ENCODE measurements around the gene SPNS1. TPM values are rescaled to one million over a fixed set of nuclear protein-coding genes. Genes with fewer than 3 reads are reported as not detected.

SPNS1 gene
- total and polyA plus RNA-seq, 2 donors (not counting 1 experiment from before 2014, with no cell fraction given), result 36.4 to 47.6 TPM

DNA sequence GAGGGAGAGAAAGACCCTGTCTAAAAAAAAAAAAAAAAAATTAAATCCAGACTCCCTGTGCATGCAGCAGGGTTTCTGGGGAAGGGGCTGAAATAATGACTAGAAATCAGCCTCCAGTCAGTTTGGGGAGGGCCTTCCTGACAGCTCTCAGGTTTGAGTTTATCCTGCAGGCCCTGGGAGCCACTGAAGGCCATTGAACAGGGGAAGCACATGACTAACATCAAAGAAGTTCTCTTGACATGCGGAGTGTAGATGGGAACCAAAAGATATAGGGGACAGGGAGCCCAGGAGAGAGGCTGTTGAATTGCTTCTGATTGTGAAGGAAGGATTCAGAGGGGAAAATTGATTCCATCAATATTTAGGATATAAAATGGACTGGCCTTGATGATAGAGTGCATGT is 46.8 kb upstream of the SPNS1 start:
- Mint-ChIP-seq H3K4me1 (peaks cover 66% of the 10 kb centered on the region), H3K27me3 (no peaks in the 10 kb centered on the region), H3K9me3 (ENCODE audit: insufficient read depth) (no peaks in the 10 kb centered on the region), H3K4me3 (no peak overlapping the region), H3K27ac (peak overlapping the region; percentile 81)
- Histone ChIP-seq H3K27me3 (replicated peaks in 1 of 4; ENCODE audit: control extremely low read depth in 1 of 4, control insufficient read depth in 3 of 4, insufficient read depth in 4 of 4, low read length in 3 of 4) (no peaks in the 10 kb centered on the region), H3K4me2 (replicated peaks; ENCODE audit: low read depth, low read length, poor library complexity, severe bottlenecking) (no peak overlapping the region), H2AFZ (ENCODE audit: insufficient read depth, low read depth, low read length, poor library complexity, severe bottlenecking) (no peak overlapping the region), H3K27ac (ENCODE audit: low read length in 2 of 2) (no peak overlapping the region), H3K9ac (ENCODE audit: low read length) (no peak overlapping the region), H4K20me1 (ENCODE audit: control insufficient read depth, insufficient read depth, low read length, poor library complexity, severe bottlenecking) (no peaks in the 10 kb centered on the region), H3K4me3 (ENCODE audit: control extremely low read depth in 1 of 5, extremely low read depth in 1 of 5, insufficient read depth in 1 of 5, low read depth in 2 of 5, low read length in 4 of 5) (no peak overlapping the region), H3K36me3 (replicated peaks in 1 of 2; ENCODE audit: control extremely low read depth in 1 of 2, control insufficient read depth in 1 of 2, extremely low read depth in 1 of 2, insufficient read depth in 2 of 2, low read length in 1 of 2) (peaks cover 0 to 3% of the 10 kb centered on the region in 2 experiments), H3K9me3 (ENCODE audit: control extremely low read depth in 1 of 3, control insufficient read depth in 2 of 3, insufficient read depth in 1 of 3, low read length in 2 of 3) (no peaks in the 10 kb centered on the region), H3K79me2 (ENCODE audit: control insufficient read depth, insufficient read depth, low read length) (peaks cover 17% of the 10 kb centered on the region), H3K4me1 (ENCODE audit: control insufficient read depth in 2 of 2, insufficient read depth in 2 of 2, low read length in 2 of 2) (peaks cover 39 to 69% of the 10 kb centered on the region in 2 donors)
- DNase-seq (no peak), ATAC-seq (ENCODE audit: low read depth) (no peak)
- POLR2A ChIA-PET, result interaction anchor here (0.6 to 5.1 kb wide), 6 partner anchors 9 to 1121 kb away, joined by 3 to 26 read pairs (median 3); partner anchors contain the start of gene TUFM
- TF ChIP-seq EZH2 (IDR thresholded peaks at IDR 0.05; ENCODE audit: borderline replicate concordance, insufficient read depth, low read depth, low read length, poor library complexity, severe bottlenecking), result no peak
- TF ChIP-seq, protein P1, sequence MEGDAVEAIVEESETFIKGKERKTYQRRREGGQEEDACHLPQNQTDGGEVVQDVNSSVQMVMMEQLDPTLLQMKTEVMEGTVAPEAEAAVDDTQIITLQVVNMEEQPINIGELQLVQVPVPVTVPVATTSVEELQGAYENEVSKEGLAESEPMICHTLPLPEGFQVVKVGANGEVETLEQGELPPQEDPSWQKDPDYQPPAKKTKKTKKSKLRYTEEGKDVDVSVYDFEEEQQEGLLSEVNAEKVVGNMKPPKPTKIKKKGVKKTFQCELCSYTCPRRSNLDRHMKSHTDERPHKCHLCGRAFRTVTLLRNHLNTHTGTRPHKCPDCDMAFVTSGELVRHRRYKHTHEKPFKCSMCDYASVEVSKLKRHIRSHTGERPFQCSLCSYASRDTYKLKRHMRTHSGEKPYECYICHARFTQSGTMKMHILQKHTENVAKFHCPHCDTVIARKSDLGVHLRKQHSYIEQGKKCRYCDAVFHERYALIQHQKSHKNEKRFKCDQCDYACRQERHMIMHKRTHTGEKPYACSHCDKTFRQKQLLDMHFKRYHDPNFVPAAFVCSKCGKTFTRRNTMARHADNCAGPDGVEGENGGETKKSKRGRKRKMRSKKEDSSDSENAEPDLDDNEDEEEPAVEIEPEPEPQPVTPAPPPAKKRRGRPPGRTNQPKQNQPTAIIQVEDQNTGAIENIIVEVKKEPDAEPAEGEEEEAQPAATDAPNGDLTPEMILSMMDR (IDR thresholded peaks at IDR 0.05), result no peak
- 83% methylated on average over 1 of the region's 1 CpG for WGBS (ENCODE audit: insufficient coverage)
- intact Hi-C loops (cut with micrococcal nuclease), result loop anchor here (10.0 kb wide), 1 partner anchor 1447 kb away; the partner anchor contains the start of genes MYL11 and TBC1D10B
- CTCF ChIA-PET, result interaction anchor here (7.7 kb wide), 1 partner anchor 15 kb away, joined by 114 read pairs; no protein-coding TSS in a partner anchor

DNA sequence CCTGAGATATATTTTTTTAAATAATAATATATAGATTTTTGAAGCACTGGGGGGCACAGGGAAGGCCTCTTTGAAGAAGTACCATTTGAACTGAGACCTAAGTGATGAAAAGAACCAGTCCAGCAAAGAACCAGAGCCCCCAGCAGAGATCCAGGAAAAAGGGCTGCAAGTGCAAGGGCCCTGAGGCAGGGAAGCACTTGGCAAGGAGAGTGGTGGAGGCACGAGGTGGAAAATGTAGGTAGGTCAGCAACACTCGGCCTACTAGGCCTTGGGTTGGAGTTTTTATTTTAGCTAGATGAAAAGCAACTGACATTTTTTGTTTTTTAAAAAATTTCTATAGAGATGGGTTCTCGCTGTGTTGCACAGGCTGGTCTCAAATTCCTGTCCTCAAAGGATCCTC is 44.4 kb upstream of the SPNS1 start:
- Histone ChIP-seq H3K27me3 (replicated peaks in 1 of 4; ENCODE audit: control extremely low read depth in 1 of 4, control insufficient read depth in 3 of 4, insufficient read depth in 4 of 4, low read length in 3 of 4) (no peaks in the 10 kb centered on the region), H2AFZ (ENCODE audit: insufficient read depth, low read depth, low read length, poor library complexity, severe bottlenecking) (no peak overlapping the region), H3K79me2 (ENCODE audit: control insufficient read depth, insufficient read depth, low read length) (peaks cover 37% of the 10 kb centered on the region), H3K9ac (ENCODE audit: low read length) (peak overlapping the region; percentile 95), H3K27ac (ENCODE audit: low read length in 2 of 2) (peak overlapping the region; percentile 86 to 95), H3K9me3 (ENCODE audit: control extremely low read depth in 1 of 3, control insufficient read depth in 2 of 3, insufficient read depth in 1 of 3, low read length in 2 of 3) (no peaks in the 10 kb centered on the region), H3K36me3 (replicated peaks in 1 of 2; ENCODE audit: control extremely low read depth in 1 of 2, control insufficient read depth in 1 of 2, extremely low read depth in 1 of 2, insufficient read depth in 2 of 2, low read length in 1 of 2) (peaks cover 0 to 18% of the 10 kb centered on the region in 2 experiments), H3K4me3 (ENCODE audit: control extremely low read depth in 1 of 5, extremely low read depth in 1 of 5, insufficient read depth in 1 of 5, low read depth in 2 of 5, low read length in 4 of 5) (peak overlapping the region in 1 of 5 experiments; percentile 83), H3K4me2 (replicated peaks; ENCODE audit: low read depth, low read length, poor library complexity, severe bottlenecking) (peak overlapping the region; percentile 98), H3K4me1 (ENCODE audit: control insufficient read depth in 2 of 2, insufficient read depth in 2 of 2, low read length in 2 of 2) (peaks cover 41 to 70% of the 10 kb centered on the region in 2 donors), H4K20me1 (ENCODE audit: control insufficient read depth, insufficient read depth, low read length, poor library complexity, severe bottlenecking) (peaks cover 5% of the 10 kb centered on the region)
- POLR2A ChIA-PET, result interaction anchor here (1.4 kb wide), 1 partner anchor 20 kb away, joined by 3 read pairs; the partner anchor contains the start of gene NFATC2IP
- no peak for ATAC-seq (ENCODE audit: low read depth)
- no peak for DNase-seq
- Mint-ChIP-seq H3K27ac (peak overlapping the region; percentile 96), H3K9me3 (ENCODE audit: insufficient read depth) (no peaks in the 10 kb centered on the region), H3K4me3 (peak overlapping the region; percentile 96), H3K27me3 (no peaks in the 10 kb centered on the region), H3K4me1 (peaks cover 65% of the 10 kb centered on the region)
- CTCF ChIA-PET, result interaction anchor here (1.4 to 8.4 kb wide), 2 partner anchors 7 to 14 kb away, joined by 3 to 83 read pairs; no protein-coding TSS in a partner anchor
- intact Hi-C loops (cut with micrococcal nuclease), result no loop called here
- TF ChIP-seq, protein P1 (IDR thresholded peaks at IDR 0.05), result no peak
- TF ChIP-seq EZH2 (IDR thresholded peaks at IDR 0.05; ENCODE audit: borderline replicate concordance, insufficient read depth, low read depth, low read length, poor library complexity, severe bottlenecking), result no peak
- WGBS (ENCODE audit: insufficient coverage), result 85% methylated on average over 3 of the region's 3 CpGs
